ENCODE measurements around the gene PRICKLE4.

Gene PRICKLE4

GRCh38 chr6:41740366-41741162 is 40.0 kb upstream of the PRICKLE4 start:
- H3K4me1 Mint-ChIP-seq (ENCODE audit: low read depth): peaks cover 2% of the 10 kb centered on the region
- H3K36me3 Mint-ChIP-seq: no peaks in the 10 kb centered on the region
- no peaks in the 10 kb centered on the region for H3K9me3 Mint-ChIP-seq (ENCODE audit: low read depth)
- H3K4me3 Mint-ChIP-seq: no peak overlapping the region
- H3K27ac Mint-ChIP-seq: no peak overlapping the region
- no peaks in the 10 kb centered on the region for H3K27me3 Mint-ChIP-seq

GRCh38 chr6:41741625-41742490 is 38.7 kb upstream of the PRICKLE4 start:
- H3K9me3 Mint-ChIP-seq (ENCODE audit: low read depth): no peaks in the 10 kb centered on the region
- no peaks in the 10 kb centered on the region for H3K4me1 Mint-ChIP-seq (ENCODE audit: low read depth)
- peak overlapping the region; percentile 41 for H3K27ac Mint-ChIP-seq
- H3K36me3 Mint-ChIP-seq: no peaks in the 10 kb centered on the region
- H3K4me3 Mint-ChIP-seq: no peak overlapping the region
- no peaks in the 10 kb centered on the region for H3K27me3 Mint-ChIP-seq

- no peaks in the 10 kb centered on the region for H3K27me3 Mint-ChIP-seq
- no peaks in the 10 kb centered on the region for H3K36me3 Mint-ChIP-seq
- H3K9me3 Mint-ChIP-seq (ENCODE audit: low read depth): no peaks in the 10 kb centered on the region
- no peak overlapping the region for H3K27ac Mint-ChIP-seq
- H3K4me3 Mint-ChIP-seq: no peak overlapping the region
- no peaks in the 10 kb centered on the region for H3K4me1 Mint-ChIP-seq (ENCODE audit: low read depth)
Measured at GRCh38 chr6:41743406-41744235, 37.0 kb upstream of the PRICKLE4 start.

DNA sequence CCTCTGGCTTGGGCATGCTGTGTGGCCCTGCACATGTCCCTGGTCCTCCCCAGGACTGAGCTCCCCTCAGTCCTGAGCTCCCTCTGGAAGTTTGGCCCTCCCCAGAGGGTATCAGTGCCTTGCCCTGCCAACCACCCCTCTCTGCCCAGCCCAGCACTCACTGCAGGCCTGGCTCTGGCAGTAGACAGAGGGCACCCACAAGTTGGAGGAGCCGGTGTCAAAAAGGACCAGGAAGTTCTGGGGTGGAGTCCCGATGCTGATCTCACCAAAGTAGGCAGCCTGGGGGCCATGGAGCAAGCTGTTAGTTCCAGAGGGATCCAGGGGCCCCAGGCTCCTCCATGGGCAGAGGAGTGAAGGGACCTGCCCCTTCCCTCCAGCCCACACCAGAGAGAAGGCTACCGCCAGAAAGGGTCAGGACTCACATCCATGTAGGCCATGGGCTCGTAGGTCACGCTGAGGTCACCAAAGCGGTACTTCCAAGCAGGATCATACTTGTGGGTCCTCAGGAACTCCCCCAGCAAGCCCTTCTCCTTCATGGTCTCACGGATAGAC is 36.3 kb upstream of the PRICKLE4 start:
- H3K4me3 Mint-ChIP-seq: no peak overlapping the region
- no peaks in the 10 kb centered on the region for H3K4me1 Mint-ChIP-seq (ENCODE audit: low read depth)
- no peaks in the 10 kb centered on the region for H3K36me3 Mint-ChIP-seq
- H3K27ac Mint-ChIP-seq: no peak overlapping the region
- no peaks in the 10 kb centered on the region for H3K27me3 Mint-ChIP-seq
- H3K9me3 Mint-ChIP-seq (ENCODE audit: low read depth): no peaks in the 10 kb centered on the region

DNA sequence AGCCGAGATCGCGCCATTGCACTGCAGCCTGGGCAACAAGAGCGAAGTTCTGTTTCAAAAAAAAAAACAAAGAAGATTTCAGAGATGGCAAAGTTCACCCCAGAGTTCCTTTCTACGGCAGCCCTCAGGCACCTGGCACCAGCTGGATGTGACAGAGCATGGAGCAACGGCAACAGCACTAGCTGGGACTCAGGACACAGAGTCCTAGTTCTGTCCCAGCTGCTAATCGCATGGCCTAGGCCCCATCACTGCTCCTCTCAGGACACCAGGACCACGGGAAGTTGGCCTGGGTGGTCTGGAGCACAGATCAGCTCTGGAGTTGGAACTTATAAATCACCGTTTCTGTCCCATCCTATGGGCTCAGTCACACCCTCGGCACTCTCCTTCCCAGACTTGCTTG is 34.5 kb upstream of the PRICKLE4 start:
- Mint-ChIP-seq H3K4me3 (no peak overlapping the region), H3K4me1 (ENCODE audit: low read depth) (no peaks in the 10 kb centered on the region), H3K9me3 (ENCODE audit: low read depth) (no peaks in the 10 kb centered on the region), H3K27me3 (no peaks in the 10 kb centered on the region), H3K36me3 (no peaks in the 10 kb centered on the region), H3K27ac (no peak overlapping the region)

DNA sequence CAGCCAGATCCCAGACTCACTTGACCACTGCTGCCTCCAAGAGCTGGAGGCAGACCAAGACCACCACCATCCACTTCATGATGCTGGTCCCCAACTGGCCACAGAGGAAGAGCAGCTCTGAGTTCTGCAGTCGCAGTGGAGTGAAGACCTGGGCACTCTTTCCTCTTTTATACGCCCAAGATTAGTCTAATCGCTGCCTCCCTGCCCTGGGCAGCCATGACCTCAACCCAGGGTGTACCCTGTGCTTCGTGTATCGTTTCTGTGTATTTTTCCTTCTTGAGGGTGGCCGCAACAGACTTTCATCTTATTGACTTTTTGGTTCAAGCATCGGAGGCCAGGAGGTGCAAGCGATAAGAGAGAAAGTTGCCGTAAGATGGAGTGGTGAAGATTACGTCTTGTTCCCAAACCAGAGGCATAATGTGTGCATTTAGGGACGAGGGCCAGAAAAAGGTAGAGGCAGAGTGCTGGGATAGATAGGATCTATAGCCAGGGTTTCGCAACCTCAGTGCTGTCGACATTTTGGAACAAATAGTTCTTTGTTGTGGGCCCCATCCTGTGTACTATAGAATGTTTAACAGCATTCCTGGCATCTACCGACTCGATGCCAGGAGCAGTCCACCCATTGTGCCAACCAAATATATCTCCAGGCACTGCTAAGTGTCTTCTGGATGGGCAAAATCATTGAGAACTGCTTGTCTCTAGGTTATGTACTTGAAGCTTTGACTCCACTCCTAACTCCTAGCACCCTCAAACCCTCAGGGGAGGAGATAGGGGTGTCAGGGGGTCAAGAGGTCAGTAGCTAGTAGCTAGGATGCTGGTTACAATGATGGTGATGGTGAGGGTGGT is 33.1 kb upstream of the PRICKLE4 start, which contains the start of gene PGC:
Gene PGC, minus strand, starts transcription at position 142 of the 846 bp plus-strand sequence. Its CDS starts 63 bp downstream, at position 79.
- no peak within 1 kb of the TSS for H3K4me3 Mint-ChIP-seq
- no peaks in the 10 kb centered on the region for H3K27me3 Mint-ChIP-seq
- H3K36me3 Mint-ChIP-seq: no peaks in the 10 kb centered on the region
- no peaks in the 10 kb centered on the region for H3K4me1 Mint-ChIP-seq (ENCODE audit: low read depth)
- no peak within 1 kb of the TSS for H3K27ac Mint-ChIP-seq
- H3K9me3 Mint-ChIP-seq (ENCODE audit: low read depth): no peaks in the 10 kb centered on the region

DNA sequence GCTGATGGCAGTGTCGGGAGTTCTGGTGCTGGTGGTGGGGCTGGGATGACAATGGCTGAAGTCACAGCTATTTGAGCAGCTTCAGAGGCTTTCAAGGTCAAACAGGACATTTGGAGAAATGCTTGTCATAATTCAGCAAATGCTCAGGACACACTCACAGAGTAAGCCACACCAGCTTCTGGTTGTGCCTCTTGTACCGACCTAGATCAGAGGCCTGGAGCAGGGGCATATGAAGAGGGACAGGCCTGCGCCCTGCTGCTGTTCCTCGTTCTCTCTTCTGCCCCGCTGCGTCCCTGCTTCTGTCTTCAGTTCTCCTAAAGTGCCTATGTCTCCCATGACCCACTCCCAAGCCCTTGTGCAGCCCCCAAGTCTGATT is 32.5 kb upstream of the PRICKLE4 start:
- Mint-ChIP-seq H3K27ac (no peak overlapping the region), H3K36me3 (no peaks in the 10 kb centered on the region), H3K4me3 (no peak overlapping the region), H3K27me3 (no peaks in the 10 kb centered on the region), H3K9me3 (ENCODE audit: low read depth) (no peaks in the 10 kb centered on the region), H3K4me1 (ENCODE audit: low read depth) (no peaks in the 10 kb centered on the region)

DNA sequence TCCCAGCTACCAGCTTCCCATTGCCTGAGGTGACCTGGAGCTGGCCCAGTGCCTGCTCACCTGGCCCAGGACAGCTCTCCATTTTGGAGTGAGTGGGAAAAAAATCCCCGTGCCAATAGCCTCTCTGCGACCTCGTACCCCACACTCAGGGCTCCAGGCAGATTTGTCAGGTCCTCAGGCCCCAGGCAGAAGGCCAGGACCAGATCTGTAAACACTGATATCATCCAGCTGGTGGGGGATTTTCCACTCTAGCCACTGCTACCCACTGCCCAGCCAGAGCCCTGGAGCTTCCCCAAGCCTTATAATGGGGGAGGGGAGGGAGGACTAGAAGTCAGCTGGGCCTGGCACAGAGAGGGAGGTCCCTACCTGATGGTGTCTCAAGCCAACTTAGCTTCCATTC is 32.0 kb upstream of the PRICKLE4 start:
- no peaks in the 10 kb centered on the region for H3K9me3 Mint-ChIP-seq (ENCODE audit: low read depth)
- H3K27me3 Mint-ChIP-seq: no peaks in the 10 kb centered on the region
- H3K36me3 Mint-ChIP-seq: no peaks in the 10 kb centered on the region
- H3K4me3 Mint-ChIP-seq: no peak overlapping the region
- H3K4me1 Mint-ChIP-seq (ENCODE audit: low read depth): no peaks in the 10 kb centered on the region
- H3K27ac Mint-ChIP-seq: no peak overlapping the region

GRCh38 chr6:41750374-41750773 is 30.2 kb upstream of the PRICKLE4 start:
- Mint-ChIP-seq H3K9me3 (ENCODE audit: low read depth) (no peaks in the 10 kb centered on the region), H3K4me1 (ENCODE audit: low read depth) (no peaks in the 10 kb centered on the region), H3K27ac (no peak overlapping the region), H3K27me3 (no peaks in the 10 kb centered on the region), H3K4me3 (no peak overlapping the region), H3K36me3 (no peaks in the 10 kb centered on the region)

GRCh38 chr6:41755895-41756294 is 24.7 kb upstream of the PRICKLE4 start:
- Mint-ChIP-seq H3K4me3 (no peak overlapping the region), H3K27me3 (no peaks in the 10 kb centered on the region), H3K9me3 (ENCODE audit: low read depth) (no peaks in the 10 kb centered on the region), H3K36me3 (no peaks in the 10 kb centered on the region), H3K27ac (no peak overlapping the region), H3K4me1 (ENCODE audit: low read depth) (peaks cover 1% of the 10 kb centered on the region)

DNA sequence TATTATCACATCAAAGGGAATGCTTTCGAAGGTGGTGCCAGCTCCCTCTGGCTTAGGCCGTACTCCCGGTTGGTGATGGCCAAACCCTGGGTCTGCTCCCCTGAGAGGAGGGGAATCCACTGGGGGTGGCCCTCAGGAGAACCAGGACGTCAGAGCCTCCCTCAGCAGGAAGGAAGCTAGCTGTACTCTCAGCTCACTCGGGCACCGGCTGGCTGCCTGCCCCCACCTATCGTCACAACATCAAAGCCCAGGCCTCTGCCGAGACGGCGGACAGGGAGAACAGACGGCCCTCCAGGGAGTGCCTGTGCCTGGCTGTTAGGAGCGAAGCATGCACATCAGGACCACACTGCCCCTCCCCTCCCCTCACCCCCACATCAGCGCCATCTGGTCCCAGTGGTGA is 24.2 kb upstream of the PRICKLE4 start:
- Mint-ChIP-seq H3K9me3 (ENCODE audit: low read depth) (no peaks in the 10 kb centered on the region), H3K4me1 (ENCODE audit: low read depth) (peaks cover 1% of the 10 kb centered on the region), H3K27ac (no peak overlapping the region), H3K4me3 (no peak overlapping the region), H3K36me3 (no peaks in the 10 kb centered on the region), H3K27me3 (no peaks in the 10 kb centered on the region)

- no peak overlapping the region for H3K4me3 Mint-ChIP-seq
- H3K4me1 Mint-ChIP-seq (ENCODE audit: low read depth): peaks cover 1% of the 10 kb centered on the region
- no peak overlapping the region for H3K27ac Mint-ChIP-seq
- H3K9me3 Mint-ChIP-seq (ENCODE audit: low read depth): no peaks in the 10 kb centered on the region
- no peaks in the 10 kb centered on the region for H3K36me3 Mint-ChIP-seq
- no peaks in the 10 kb centered on the region for H3K27me3 Mint-ChIP-seq
Measured at GRCh38 chr6:41757271-41757670, 23.3 kb upstream of the PRICKLE4 start.

DNA sequence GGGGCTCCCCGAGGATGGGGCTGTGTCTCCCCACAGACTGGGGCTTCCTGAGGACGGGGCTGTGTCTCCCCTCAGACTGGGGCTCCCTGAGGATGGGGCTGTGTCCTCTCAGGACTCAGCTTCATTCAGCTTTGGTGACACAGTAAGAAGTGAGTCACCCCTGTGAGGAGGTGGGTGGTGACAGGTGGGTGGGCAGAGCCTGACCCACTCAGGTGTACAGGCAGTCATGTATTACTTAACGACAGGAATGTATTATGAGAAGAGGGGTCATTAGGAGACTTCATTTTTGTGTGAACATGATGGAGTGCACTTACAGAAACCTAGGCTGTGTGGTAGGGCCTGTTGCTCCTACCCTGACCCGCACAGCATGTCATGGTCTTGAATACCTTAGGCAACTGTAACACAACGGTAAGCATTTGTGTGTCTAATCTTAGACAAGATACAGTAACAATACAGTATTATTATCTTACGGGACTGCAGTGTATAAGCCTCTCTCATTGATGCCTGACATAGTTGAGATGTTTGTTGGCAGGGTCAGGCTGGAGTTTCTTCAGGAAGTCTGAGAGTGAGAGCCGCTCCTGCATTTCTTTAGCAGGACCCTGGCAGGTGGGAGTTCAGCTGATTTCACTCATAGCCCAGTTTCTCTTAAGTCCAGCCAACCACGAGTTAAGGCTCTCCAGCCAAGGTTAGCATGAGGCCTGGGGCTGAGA is 22.5 kb upstream of the PRICKLE4 start:
- no peaks in the 10 kb centered on the region for H3K27me3 Mint-ChIP-seq
- H3K4me1 Mint-ChIP-seq (ENCODE audit: low read depth): peaks cover 1% of the 10 kb centered on the region
- H3K27ac Mint-ChIP-seq: no peak overlapping the region
- H3K36me3 Mint-ChIP-seq: peaks cover 2% of the 10 kb centered on the region
- no peak overlapping the region for H3K4me3 Mint-ChIP-seq
- no peaks in the 10 kb centered on the region for H3K9me3 Mint-ChIP-seq (ENCODE audit: low read depth)

All from activated naive CD8-positive, alpha-beta T cell (primary cell).